Stomach (tissue), 8 donors: Measurements from ENCODE around the gene CCR5AS.
A peak's percentile ranks its signal among the peaks of the same experiment; 100 is the strongest.

ENCODE experiments used
- DNase-seq, 2 donors: peaks; one replicate each; pipeline versions ENCODE4 v3.0.0 to v3.0.0-alpha.2; 2013 to 2019
- H3K27ac ChIP-seq, 5 donors: fragments of 200-600 bp in 4 of 5; sonication (generic) in 4 of 5; one replicate each; pipeline ENCODE4 v1.5.1; 2013 to 2019; ENCODE audit warnings: mild to moderate bottlenecking in 1 of 5, moderate library complexity in 1 of 5
- H3K27me3 ChIP-seq, 3 donors: fragments of 200-600 bp; sonication (generic); one replicate each; pipeline ENCODE4 v1.5.1; 2017 to 2019; ENCODE audit warnings: mixed run types in 1 of 3
- H3K36me3 ChIP-seq, 4 donors: fragments of 200-600 bp; sonication (generic); 1 replicate in 3 of 4; 2 replicates in 1 of 4; pipeline ENCODE4 v1.5.1; 2016 to 2019
- H3K4me1 ChIP-seq, 4 donors: fragments of 200-600 bp; sonication (generic); one replicate each; pipeline ENCODE4 v1.5.1; 2016 to 2019
- H3K4me3 ChIP-seq, 4 donors: fragments of 200-600 bp; sonication (generic) in 3 of 4; one replicate each; pipeline ENCODE4 v1.5.1; 2016 to 2019; ENCODE audit warnings: mild to moderate bottlenecking in 1 of 4
- H3K9me3 ChIP-seq, 4 donors: fragments of 200-600 bp; sonication (generic); one replicate each; pipeline ENCODE4 v1.5.1; 2016 to 2019
- CTCF ChIP-seq, 7 experiments: fragments of 450-650 bp in 4 of 7; fragments of 200-600 bp in 3 of 7; sonication (generic) in 3 of 7; IDR thresholded peaks; one replicate each; pipeline ENCODE4 v1.5.1; 2016 to 2019; ENCODE audit warnings: antibody characterized with exemption in 7 of 7, control low read depth in 2 of 7, mild to moderate bottlenecking in 1 of 7
- EP300 ChIP-seq: sonication (generic); formaldehyde crosslinking; IDR thresholded peaks from one replicate; pipeline ENCODE4 v1.6.1; 2017; ENCODE audit warnings: antibody characterized with exemption
- POLR2A ChIP-seq, 4 donors: fragments of 450-650 bp; IDR thresholded peaks; one replicate each; pipeline ENCODE4 v1.6.1; 2016; ENCODE audit warnings: antibody characterized with exemption in 4 of 4, control low read depth in 2 of 4, mild to moderate bottlenecking in 1 of 4, moderate library complexity in 1 of 4
- POLR2AphosphoS5 ChIP-seq, 3 donors: sonication (generic); formaldehyde crosslinking; IDR thresholded peaks; one replicate each; pipeline ENCODE4 v1.6.1; 2016; ENCODE audit warnings: antibody characterized with exemption in 3 of 3
- WGBS, 5 donors: extraction: QIAGEN DNeasy Blood & Tissue Kit in 3 of 5; methylation state at CpG; one replicate each; pipeline versions ENCODE4 v1.1.5 to v1.1.7; 2013 to 2018; 5-methylcytosine and 5-hydroxymethylcytosine counted together
- intact Hi-C: fragments of 100-400 bp; cut with DNase I; formaldehyde crosslinking; loops from one replicate; pipeline ENCODE4 v1.15.1; 2023; ENCODE audit warnings: low total_unique reads
- donor health status: healthy with polysubstance abuse.
- donor health status: Bipolar disorder and iron deficiency.
- donor health status: healthy.

The CCR5AS gene

GRCh38 chr3:46416811-46417510 is 10.1 kb upstream of the CCR5AS start:
- Histone ChIP-seq H3K27me3 (no peaks in the 10 kb centered on the region), H3K36me3 (no peaks in the 10 kb centered on the region), H3K9me3 (no peaks in the 10 kb centered on the region), H3K4me1 (peaks cover 0 to 8% (median 0%) of the 10 kb centered on the region in 4 donors), H3K27ac (no peak overlapping the region), H3K4me3 (no peak overlapping the region)
- WGBS, 5 donors, result 68 to 84% (median 81%) methylated on average over 7 of the region's 7 CpGs
- no peak for TF ChIP-seq CTCF (IDR thresholded peaks at IDR 0.05)
- TF ChIP-seq POLR2AphosphoS5 (IDR thresholded peaks at IDR 0.05), result no peak
- no peak for TF ChIP-seq EP300
- no peak for TF ChIP-seq POLR2A (IDR thresholded peaks at IDR 0.05)
- intact Hi-C loops, result no loop called here
- no peak for DNase-seq

GRCh38 chr3:46416125-46416810 is 9.4 kb upstream of the CCR5AS start:
- no peak for TF ChIP-seq POLR2AphosphoS5 (IDR thresholded peaks at IDR 0.05)
- TF ChIP-seq POLR2A (IDR thresholded peaks at IDR 0.05), result no peak
- TF ChIP-seq CTCF (IDR thresholded peaks at IDR 0.05), result no peak
- no peak for TF ChIP-seq EP300
- intact Hi-C loops, result no loop called here
- H3K36me3 ChIP-seq, result no peaks in the 10 kb centered on the region
- H3K4me3 ChIP-seq, result no peak overlapping the region
- H3K9me3 ChIP-seq, result no peaks in the 10 kb centered on the region
- DNase-seq, result peak in 1 of 2 donors; percentile 29
- peaks cover 0 to 8% (median 0%) of the 10 kb centered on the region in 4 donors for H3K4me1 ChIP-seq
- 28 to 37% (median 29%) methylated on average over 10 of the region's 10 CpGs for WGBS, 5 donors
- no peaks in the 10 kb centered on the region for H3K27me3 ChIP-seq
- no peak overlapping the region for H3K27ac ChIP-seq

GRCh38 chr3:46414739-46415138 is 7.9 kb upstream of the CCR5AS start:
- WGBS, 5 donors, result 70 to 77% (median 71%) methylated on average over 4 of the region's 4 CpGs
- Histone ChIP-seq H3K9me3 (no peaks in the 10 kb centered on the region), H3K36me3 (peaks cover 0 to 5% (median 0%) of the 10 kb centered on the region in 4 donors), H3K4me3 (no peak overlapping the region), H3K27me3 (no peaks in the 10 kb centered on the region), H3K4me1 (peaks cover 0 to 8% (median 0%) of the 10 kb centered on the region in 4 donors), H3K27ac (no peak overlapping the region)
- intact Hi-C loops, result no loop called here
- no peak for TF ChIP-seq CTCF (IDR thresholded peaks at IDR 0.05)
- TF ChIP-seq POLR2A (IDR thresholded peaks at IDR 0.05), result no peak
- TF ChIP-seq POLR2AphosphoS5 (IDR thresholded peaks at IDR 0.05), result no peak
- TF ChIP-seq EP300, result no peak
- DNase-seq, result no peak

GRCh38 chr3:46413951-46414350 is 7.1 kb upstream of the CCR5AS start:
- 68 to 84% (median 72%) methylated on average over 5 of the region's 5 CpGs for WGBS, 5 donors
- peaks cover 0 to 6% (median 0%) of the 10 kb centered on the region in 4 donors for H3K36me3 ChIP-seq
- no peak for DNase-seq
- H3K9me3 ChIP-seq, result no peaks in the 10 kb centered on the region
- peaks cover 0 to 10% (median 0%) of the 10 kb centered on the region in 4 donors for H3K4me1 ChIP-seq
- no peak overlapping the region for H3K27ac ChIP-seq
- H3K4me3 ChIP-seq, result no peak overlapping the region
- TF ChIP-seq POLR2AphosphoS5 (IDR thresholded peaks at IDR 0.05), result no peak
- no peak for TF ChIP-seq POLR2A (IDR thresholded peaks at IDR 0.05)
- no peak for TF ChIP-seq CTCF (IDR thresholded peaks at IDR 0.05)
- no peak for TF ChIP-seq EP300
- H3K27me3 ChIP-seq, result no peaks in the 10 kb centered on the region
- intact Hi-C loops, result no loop called here
